ENCODE results near the gene CMC4. TPM values are rescaled to one million over a fixed set of nuclear protein-coding genes. Genes with fewer than 3 reads are reported as not detected.

CMC4 gene
- total and polyA plus RNA-seq, 9 of the 15 experiments (the other 6 are each of a cell fraction or from before 2014, with no cell fraction given): 3.5 to 16.9 (median 8.2) TPM

GRCh38 chrX:155070975-155071693 lies at the start of gene CMC4, which contains the start of the genes BRCC3 and MTCP1 (continued):
- TF ChIP-seq CLOCK (CRISPR knock-in tag; IDR thresholded peaks at IDR 0.05; ENCODE audit: borderline replicate concordance) (no peak), GABPA (tag; conservative IDR thresholded peaks at IDR 0.05; ENCODE audit: low read depth) (peak; percentile 58), HIVEP1 (CRISPR knock-in tag; IDR thresholded peaks at IDR 0.05) (no peak), ZSCAN29 (IDR thresholded peaks at IDR 0.05) (no peak), IRF9 (tag; IDR thresholded peaks at IDR 0.05) (no peak), ZMIZ1 (IDR thresholded peaks at IDR 0.05; ENCODE audit: low read depth in 2 of 2, low read length in 2 of 2) (no peak), KAT7 (CRISPR knock-in tag; IDR thresholded peaks at IDR 0.05; ENCODE audit: borderline replicate concordance) (no peak), TBP (optimal IDR thresholded peaks at IDR 0.05; ENCODE audit: low read depth, low read length) (peak; percentile 60), RREB1 (CRISPR knock-in tag; IDR thresholded peaks at IDR 0.05) (no peak), RBM25 (IDR thresholded peaks at IDR 0.05; ENCODE audit: low read depth, low read length, severe bottlenecking) (no peak), ESRRB (CRISPR knock-in tag; IDR thresholded peaks at IDR 0.05; ENCODE audit: borderline replicate concordance) (no peak), SRSF1 (IDR thresholded peaks at IDR 0.05; ENCODE audit: low read depth, low read length) (no peak), HDGF (IDR thresholded peaks at IDR 0.05) (no peak), DNMT1 (IDR thresholded peaks at IDR 0.05) (no peak), NRF1 (conservative IDR thresholded peaks at IDR 0.05 in 1 of 2, IDR thresholded peaks at IDR 0.05 in 1 of 2) (peak; percentile 72 to 76)
